ENCODE results near the gene ANKMY1.
"Not testable (repeated sequence)": the region's sequence is repeated elsewhere in the genome, so short reads cannot be mapped to it uniquely, and the experiment has no call there.

ANKMY1 gene

DNA sequence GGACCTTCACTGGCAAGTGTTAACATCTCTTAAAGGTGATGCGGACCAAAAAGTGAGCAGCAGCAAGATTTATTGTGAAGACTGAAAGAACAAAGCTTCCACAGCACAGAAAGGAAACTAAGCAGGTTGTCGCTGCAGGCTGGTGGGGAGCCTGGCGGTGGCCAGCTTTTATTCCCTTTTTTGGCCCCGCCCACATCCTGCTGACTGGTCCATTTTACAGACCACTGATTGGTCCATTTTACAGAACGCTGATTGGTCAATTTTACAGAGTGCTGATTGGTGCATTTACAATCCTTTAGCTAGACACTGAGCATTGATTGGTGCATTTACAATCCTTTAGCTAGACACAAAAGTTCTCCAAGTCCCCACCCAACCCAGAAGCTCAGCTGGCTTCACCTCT lies 35.9 kb downstream of the ANKMY1 start:
- Mint-ChIP-seq H3K9me3 (peaks cover 34% of the 10 kb centered on the region), H3K36me3 (ENCODE audit: low read depth) (peaks cover 43% of the 10 kb centered on the region)
- not testable (repeated sequence) for H3K4me1 Mint-ChIP-seq (ENCODE audit: low read depth); H3K4me3 Mint-ChIP-seq; H3K27ac Mint-ChIP-seq; H3K27me3 Mint-ChIP-seq (ENCODE audit: low read depth)

DNA sequence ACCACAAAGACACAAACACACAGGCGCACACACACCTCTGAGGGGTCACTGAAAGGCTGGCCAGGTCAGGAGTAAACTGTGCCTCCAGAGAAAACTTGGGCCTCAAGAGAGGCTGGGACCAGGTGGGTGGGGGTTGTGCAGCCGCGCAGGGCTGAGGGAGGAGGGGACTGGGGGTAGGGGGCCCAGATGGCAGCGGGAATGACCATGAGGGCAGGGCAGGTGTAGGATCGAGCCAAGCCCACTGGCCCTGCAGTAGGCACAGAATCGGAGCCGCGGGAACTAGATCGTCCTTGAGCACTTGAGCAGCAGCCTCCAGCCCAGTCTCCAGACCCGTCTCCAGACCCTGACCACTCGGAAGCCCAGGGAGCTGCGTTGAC lies 36.8 kb downstream of the ANKMY1 start:
- H3K36me3 Mint-ChIP-seq (ENCODE audit: low read depth) = peaks cover 36% of the 10 kb centered on the region
- H3K9me3 Mint-ChIP-seq = peaks cover 29% of the 10 kb centered on the region
- no peaks in the 10 kb centered on the region for H3K4me1 Mint-ChIP-seq (ENCODE audit: low read depth)
- H3K27me3 Mint-ChIP-seq (ENCODE audit: low read depth) = peaks cover 5% of the 10 kb centered on the region
- no peak overlapping the region for H3K27ac Mint-ChIP-seq
- no peak overlapping the region for H3K4me3 Mint-ChIP-seq

DNA sequence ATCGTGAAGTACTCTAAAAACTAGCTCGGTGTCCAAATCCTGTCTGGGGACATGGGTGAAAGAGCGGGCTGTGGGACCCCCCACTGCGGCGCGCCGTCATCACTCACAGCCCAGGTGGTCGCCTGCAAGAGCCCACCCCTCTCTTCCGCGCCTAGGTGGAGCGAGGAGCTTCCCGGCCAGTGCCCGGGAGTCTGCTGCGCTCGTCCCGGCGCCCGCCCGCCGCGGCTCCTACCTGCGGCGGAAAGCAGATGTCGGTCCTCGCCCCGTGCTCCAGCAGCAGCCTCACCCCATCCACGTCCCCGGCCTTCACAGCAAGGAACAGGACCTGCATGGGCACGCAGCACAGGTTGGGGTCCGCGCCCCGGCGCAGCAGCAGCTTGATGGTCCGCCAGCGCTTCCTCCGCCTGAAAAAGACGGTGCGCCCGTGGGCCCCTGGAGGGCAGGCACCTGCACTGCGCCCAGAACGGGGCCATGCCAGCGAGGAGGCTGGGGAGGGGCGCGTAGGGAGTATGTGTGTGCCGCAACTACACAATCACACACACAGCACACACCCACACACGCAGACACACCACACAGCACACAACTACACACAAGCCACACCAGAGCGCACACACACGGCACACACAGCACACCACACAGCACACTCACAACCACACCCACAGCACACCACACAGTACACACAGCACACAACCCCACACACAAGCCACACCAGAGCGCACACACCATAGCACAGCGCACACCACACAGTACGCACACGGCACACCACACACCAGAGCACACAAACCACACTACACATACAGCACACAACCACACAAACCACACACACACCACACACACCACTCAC lies 37.4 kb downstream of the ANKMY1 start:
- Mint-ChIP-seq H3K4me3 (no peak overlapping the region), H3K9me3 (peaks cover 24% of the 10 kb centered on the region), H3K4me1 (ENCODE audit: low read depth) (no peaks in the 10 kb centered on the region), H3K36me3 (ENCODE audit: low read depth) (peaks cover 32% of the 10 kb centered on the region), H3K27me3 (ENCODE audit: low read depth) (peaks cover 5% of the 10 kb centered on the region), H3K27ac (no peak overlapping the region)

DNA sequence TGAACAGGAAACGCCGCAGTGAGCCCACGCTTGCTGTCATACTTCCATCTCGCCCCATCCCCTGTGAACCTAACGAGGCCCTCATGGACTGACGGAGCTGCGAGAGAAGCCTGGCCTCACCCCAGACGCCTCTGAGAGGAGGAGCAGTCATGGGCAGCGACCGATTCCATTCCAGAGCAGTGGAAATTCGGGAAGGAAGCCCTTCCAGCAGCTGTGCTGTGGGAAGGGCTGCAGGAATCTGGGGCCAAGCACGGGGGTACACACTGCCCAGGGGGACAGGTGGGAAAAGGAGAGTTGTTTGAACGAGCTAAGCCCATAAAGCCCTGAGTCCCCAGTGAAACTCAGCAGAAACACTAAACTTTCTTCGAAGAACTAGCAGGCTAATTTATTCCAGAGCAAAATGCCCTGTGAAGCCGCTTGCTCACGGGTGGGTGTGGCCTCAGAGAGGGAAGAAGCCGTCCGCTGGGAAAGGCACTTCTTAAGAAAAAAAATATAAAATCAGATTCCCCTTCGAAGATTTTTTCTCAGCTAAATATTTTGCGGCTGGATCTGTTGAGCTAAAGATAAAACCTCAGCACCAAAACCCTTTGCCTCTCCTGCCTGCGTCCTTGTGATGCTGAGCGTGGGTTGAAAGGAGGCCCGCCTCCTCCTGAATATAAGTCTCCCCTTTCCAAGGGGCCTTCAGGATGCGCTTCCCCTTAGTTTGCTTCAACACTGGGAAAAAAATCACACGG lies 38.2 kb downstream of the ANKMY1 start:
- Mint-ChIP-seq H3K4me3 (no peak overlapping the region), H3K27me3 (ENCODE audit: low read depth) (peaks cover 5% of the 10 kb centered on the region), H3K27ac (no peak overlapping the region)

DNA sequence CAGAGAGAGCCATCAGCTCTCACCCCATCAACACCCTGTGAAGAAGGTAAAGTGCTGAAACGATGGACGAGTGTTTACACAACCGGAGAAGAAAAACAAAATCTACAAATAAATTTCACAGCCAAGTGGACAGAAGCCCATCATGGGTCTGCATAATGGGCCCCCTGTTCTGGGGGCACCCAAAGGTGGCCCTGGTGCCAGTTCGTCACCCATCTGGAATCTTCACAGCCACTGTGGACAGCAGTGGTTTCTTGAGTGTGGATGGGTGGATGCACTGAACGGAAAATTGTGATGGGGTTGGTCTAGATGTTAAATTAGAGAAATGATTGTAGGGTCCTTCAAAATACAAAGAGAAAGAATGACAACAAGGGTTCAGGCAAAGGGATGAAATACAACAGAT lies 38.8 kb downstream of the ANKMY1 start:
- H3K4me3 Mint-ChIP-seq = no peak overlapping the region
- H3K4me1 Mint-ChIP-seq (ENCODE audit: low read depth) = peaks cover 5% of the 10 kb centered on the region
- H3K36me3 Mint-ChIP-seq (ENCODE audit: low read depth) = peaks cover 19% of the 10 kb centered on the region
- peaks cover 5% of the 10 kb centered on the region for H3K27me3 Mint-ChIP-seq (ENCODE audit: low read depth)
- peaks cover 11% of the 10 kb centered on the region for H3K9me3 Mint-ChIP-seq
- H3K27ac Mint-ChIP-seq = no peak overlapping the region

More for the DNA sequence above, 38.2 kb downstream of the ANKMY1 start:
- peaks cover 16% of the 10 kb centered on the region for H3K9me3 Mint-ChIP-seq
- no peaks in the 10 kb centered on the region for H3K4me1 Mint-ChIP-seq (ENCODE audit: low read depth)
- peaks cover 24% of the 10 kb centered on the region for H3K36me3 Mint-ChIP-seq (ENCODE audit: low read depth)

DNA sequence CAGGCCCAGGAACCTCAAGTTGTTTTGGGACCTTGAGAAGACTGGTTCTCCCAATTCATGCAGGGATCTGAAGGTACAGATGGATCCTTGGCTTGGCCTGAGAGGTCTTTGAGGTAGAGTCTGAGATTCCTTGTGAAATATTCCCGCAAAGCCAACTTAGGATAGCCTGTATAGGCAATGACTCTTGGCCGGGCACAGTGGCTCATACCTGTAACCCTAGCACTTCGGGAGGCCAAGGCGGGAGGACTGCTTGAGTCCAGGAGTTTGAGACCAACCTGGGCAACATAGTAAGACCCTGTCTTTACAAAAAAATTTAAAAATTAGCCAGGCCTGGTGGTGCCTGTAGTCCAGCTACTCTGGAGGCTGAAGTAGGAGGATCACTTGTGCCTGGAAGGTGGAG lies 40.4 kb downstream of the ANKMY1 start:
- peaks cover 7% of the 10 kb centered on the region for H3K36me3 Mint-ChIP-seq (ENCODE audit: low read depth)

DNA sequence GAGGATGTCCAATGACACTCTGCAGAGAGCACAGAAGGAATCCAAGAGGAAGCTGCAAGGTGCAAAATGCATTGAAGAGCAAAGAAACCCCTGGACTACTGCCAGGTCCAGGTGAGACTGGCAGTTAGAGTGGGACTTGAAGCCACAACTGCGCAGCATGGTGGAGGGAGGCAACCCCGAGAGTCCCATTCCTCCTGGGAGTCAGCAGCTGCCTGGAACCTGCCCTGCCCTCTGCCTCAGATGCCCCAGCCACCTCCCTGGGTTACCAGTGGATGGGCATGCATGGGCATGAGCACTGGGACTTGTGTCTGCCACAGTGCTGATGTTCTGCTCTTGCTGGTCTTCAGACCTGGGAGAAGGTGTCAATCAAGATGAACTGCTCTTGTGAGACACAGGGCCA lies 43.2 kb downstream of the ANKMY1 start:
- H3K27ac Mint-ChIP-seq = peak overlapping the region; percentile 67
- no peaks in the 10 kb centered on the region for H3K27me3 Mint-ChIP-seq (ENCODE audit: low read depth)
- H3K4me3 Mint-ChIP-seq = no peak overlapping the region
- no peaks in the 10 kb centered on the region for H3K9me3 Mint-ChIP-seq
- H3K36me3 Mint-ChIP-seq (ENCODE audit: low read depth) = no peaks in the 10 kb centered on the region
- H3K4me1 Mint-ChIP-seq (ENCODE audit: low read depth) = peaks cover 6% of the 10 kb centered on the region

More for the DNA sequence above, 40.4 kb downstream of the ANKMY1 start:
- Mint-ChIP-seq H3K4me3 (no peak overlapping the region), H3K4me1 (ENCODE audit: low read depth) (peaks cover 6% of the 10 kb centered on the region), H3K27ac (no peak overlapping the region), H3K9me3 (peaks cover 3% of the 10 kb centered on the region), H3K27me3 (ENCODE audit: low read depth) (peaks cover 5% of the 10 kb centered on the region)

- Mint-ChIP-seq H3K27ac (peak overlapping the region; percentile 67), H3K4me3 (peak overlapping the region; percentile 10), H3K4me1 (ENCODE audit: low read depth) (peaks cover 6% of the 10 kb centered on the region), H3K9me3 (no peaks in the 10 kb centered on the region), H3K36me3 (ENCODE audit: low read depth) (no peaks in the 10 kb centered on the region), H3K27me3 (ENCODE audit: low read depth) (no peaks in the 10 kb centered on the region)
These were observed 44.1 kb downstream of the ANKMY1 start for GRCh38 chr2:240513549-240514287.

DNA sequence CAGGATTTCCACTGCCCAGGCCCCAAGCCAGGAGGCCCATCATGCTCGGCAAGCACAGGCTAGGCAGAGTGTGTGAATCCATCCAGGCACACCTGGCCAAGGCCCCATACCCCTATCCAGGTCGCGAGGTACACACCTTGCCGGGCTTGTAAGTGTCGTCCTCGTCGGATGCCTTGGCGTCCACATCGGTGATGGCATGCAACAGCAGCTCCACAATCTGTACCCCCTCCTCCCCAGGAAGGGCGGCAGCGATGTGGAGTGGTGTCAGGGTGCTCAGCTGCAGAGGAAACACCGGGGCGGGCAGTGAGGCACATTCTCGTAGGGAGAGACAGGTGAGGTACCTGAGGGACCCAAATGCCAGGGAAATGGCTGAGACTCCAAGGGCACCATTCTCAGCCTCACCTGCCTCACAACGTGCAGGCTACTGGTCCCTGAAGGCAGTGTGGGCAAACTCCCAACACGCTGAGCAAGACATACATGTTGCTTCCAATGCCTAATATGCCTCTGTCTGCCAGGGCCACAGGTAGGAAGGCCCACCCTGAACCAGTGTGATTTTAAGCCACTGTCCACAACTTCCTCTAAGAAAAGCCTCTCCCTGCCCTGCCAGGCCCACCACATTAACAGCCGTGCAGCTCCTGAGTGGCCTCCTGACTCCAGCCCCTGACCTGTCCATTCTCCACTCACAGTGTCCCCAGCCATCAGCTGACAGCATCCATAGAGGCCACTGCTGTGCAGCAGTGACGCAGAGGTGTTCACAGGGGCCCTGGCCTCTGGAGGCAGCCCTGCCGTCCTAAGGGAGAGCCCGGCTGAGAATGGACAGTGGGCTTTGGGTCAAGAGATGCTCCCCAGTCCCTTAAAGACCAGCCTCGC lies 44.9 kb downstream of the ANKMY1 start:
- Mint-ChIP-seq H3K27ac (no peak overlapping the region), H3K36me3 (ENCODE audit: low read depth) (no peaks in the 10 kb centered on the region), H3K27me3 (ENCODE audit: low read depth) (no peaks in the 10 kb centered on the region), H3K9me3 (no peaks in the 10 kb centered on the region), H3K4me1 (ENCODE audit: low read depth) (peaks cover 6% of the 10 kb centered on the region), H3K4me3 (no peak overlapping the region)

DNA sequence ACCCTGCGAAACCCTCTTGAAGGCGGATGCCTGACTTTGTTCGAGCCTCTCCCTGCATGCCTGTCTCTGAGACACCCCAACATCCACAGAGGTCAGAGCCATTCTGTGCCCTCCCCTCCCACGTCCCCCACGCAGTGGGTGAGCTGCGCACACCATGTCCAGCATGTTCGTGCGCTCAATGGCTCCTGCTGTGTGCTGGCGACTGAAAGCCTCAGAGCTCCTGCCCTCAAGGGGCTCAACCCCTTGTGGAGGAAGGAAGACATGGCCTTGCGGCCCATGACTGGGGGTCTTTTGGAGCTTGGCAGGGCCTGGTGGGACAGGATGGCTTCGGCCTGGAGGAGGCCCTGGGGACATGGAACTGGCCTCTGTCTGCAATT lies 45.7 kb downstream of the ANKMY1 start:
- no peak overlapping the region for H3K4me3 Mint-ChIP-seq
- no peak overlapping the region for H3K27ac Mint-ChIP-seq
- H3K9me3 Mint-ChIP-seq = no peaks in the 10 kb centered on the region
- no peaks in the 10 kb centered on the region for H3K27me3 Mint-ChIP-seq (ENCODE audit: low read depth)
- no peaks in the 10 kb centered on the region for H3K36me3 Mint-ChIP-seq (ENCODE audit: low read depth)
- peaks cover 6% of the 10 kb centered on the region for H3K4me1 Mint-ChIP-seq (ENCODE audit: low read depth)

- peaks cover 6% of the 10 kb centered on the region for H3K4me1 Mint-ChIP-seq (ENCODE audit: low read depth)
- H3K27me3 Mint-ChIP-seq (ENCODE audit: low read depth) = no peaks in the 10 kb centered on the region
- H3K36me3 Mint-ChIP-seq (ENCODE audit: low read depth) = no peaks in the 10 kb centered on the region
- no peaks in the 10 kb centered on the region for H3K9me3 Mint-ChIP-seq
- H3K4me3 Mint-ChIP-seq = no peak overlapping the region
- no peak overlapping the region for H3K27ac Mint-ChIP-seq
These were observed 46.3 kb downstream of the ANKMY1 start for GRCh38 chr2:240511351-240512108.

- Mint-ChIP-seq H3K36me3 (ENCODE audit: low read depth) (no peaks in the 10 kb centered on the region), H3K4me3 (no peak overlapping the region), H3K4me1 (ENCODE audit: low read depth) (peaks cover 6% of the 10 kb centered on the region), H3K27ac (no peak overlapping the region), H3K9me3 (no peaks in the 10 kb centered on the region), H3K27me3 (ENCODE audit: low read depth) (no peaks in the 10 kb centered on the region)
These were observed 47.1 kb downstream of the ANKMY1 start for GRCh38 chr2:240510513-240511210.

Measured in T-helper 1 cell treated with Interleukin-12 subunit alpha and Interleukin-12 subunit beta and Interleukin-4 antibody, amounts not matched to agents 30 μg/mL and 1 μg/mL, for 36 hours (primary cell).